HG02981 (cell line): Measurements from ENCODE around the gene RPS16.

Experiments used
- ATAC-seq: cut with Tn5 transposase; IDR thresholded peaks from one replicate; pipeline ENCODE4 v1.9.1; 2021; ENCODE audit warnings: mild to moderate bottlenecking, moderate library complexity; ENCODE audit not compliant: unreplicated experiment

Gene RPS16

GRCh38 chr19:39390451-39390750, 45.3 kb downstream of the RPS16 start:
- ATAC-seq = no peak

DNA sequence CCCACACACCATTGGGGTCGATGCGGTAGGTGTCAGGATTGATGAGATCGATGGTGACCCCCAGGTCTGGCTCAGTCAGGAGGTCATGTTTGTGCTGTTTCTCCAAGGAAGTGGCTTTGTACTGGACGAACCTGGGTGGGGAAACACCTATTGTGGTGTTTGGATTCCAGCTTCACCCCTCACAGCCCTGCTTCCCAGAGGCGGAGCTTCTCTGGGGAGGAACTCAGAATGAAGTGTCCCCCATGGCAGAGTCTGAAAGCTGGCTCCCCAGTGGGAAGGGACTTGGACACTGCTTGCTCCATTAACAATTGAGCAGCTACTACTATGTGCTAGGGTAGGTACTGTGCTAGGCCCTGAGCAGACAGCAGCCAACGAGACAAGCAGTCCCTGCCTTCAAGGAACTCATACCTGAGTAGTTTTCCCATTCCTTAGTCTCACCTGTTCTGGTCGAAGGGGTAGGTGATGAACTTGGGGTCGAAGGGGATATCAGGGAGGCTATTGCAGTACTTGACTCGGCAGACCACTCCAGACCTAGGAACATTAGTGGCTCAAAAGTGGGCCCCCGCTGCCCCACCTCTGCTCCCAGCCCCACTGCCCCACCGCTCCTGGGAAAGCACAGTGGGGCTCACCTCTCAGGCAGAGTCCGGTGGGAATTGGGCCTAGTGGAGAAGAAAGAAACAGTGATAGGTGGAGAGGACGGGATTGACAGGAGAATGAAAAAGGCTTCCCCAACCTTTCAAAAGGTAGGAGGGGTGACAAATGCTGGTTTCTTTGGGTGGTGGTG, 45.9 kb downstream of the RPS16 start:
- ATAC-seq = no peak

- ATAC-seq = no peak
Measured at GRCh38 chr19:39388657-39389056, 47.1 kb downstream of the RPS16 start.

- no peak for ATAC-seq
Measured at GRCh38 chr19:39386557-39386956, 49.2 kb downstream of the RPS16 start.

DNA sequence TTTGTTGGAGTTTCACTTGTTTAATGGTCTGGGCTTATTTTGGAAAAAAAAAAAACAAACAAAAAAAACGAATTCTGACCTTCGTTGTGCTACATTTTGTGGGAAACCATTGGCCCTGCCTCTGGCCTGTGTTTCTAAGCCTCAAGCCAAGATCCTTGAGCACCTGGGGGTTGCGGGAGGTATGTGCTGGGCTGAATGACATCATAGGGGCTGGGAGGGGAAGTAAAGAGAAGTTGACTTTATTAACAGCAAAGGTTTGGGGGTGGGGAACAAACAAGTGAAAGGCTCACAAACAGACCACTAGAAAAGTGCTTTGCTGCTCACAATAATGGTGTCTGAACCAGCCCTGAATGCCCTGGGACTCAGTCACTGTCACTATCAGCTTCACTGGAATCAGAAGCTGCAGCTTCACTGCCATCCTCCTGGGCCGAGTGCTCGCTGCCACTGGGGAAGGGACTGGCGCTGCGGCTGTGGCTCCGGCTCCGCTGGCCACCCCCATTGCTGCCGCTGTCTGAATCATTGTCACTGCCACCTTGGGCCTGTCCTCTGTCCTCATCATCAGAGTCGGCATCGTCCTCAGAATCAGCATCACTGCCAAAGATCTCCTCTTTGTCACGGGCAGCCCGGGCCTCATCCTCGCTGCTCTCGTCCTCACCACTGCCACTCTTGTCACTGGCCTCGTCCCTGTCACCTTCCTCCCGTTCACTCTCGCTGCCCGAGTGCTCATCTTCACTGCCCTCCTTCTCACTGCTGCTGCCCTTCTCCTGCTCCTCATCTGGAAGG, 49.9 kb downstream of the RPS16 start:
- no peak for ATAC-seq

- ATAC-seq = no peak
Measured at GRCh38 chr19:39384839-39385568, 50.7 kb downstream of the RPS16 start.
